Thoracic aorta (tissue), 2 donors: ENCODE data around the gene PRSS33. TPM values are rescaled to one million over a fixed set of nuclear protein-coding genes. Genes with fewer than 3 reads are reported as not detected.

Experiments
- ATAC-seq: fragments of 150-250 bp; one replicate; pipeline ENCODE4 v1.8.0; 2017; ENCODE audit warnings: low read depth; ENCODE audit not compliant: insufficient number of reproducible peaks, low FRiP score
- DNase-seq: peaks from one replicate; pipeline ENCODE4 v3.0.0-alpha.2; 2020; ENCODE audit warnings: low spot score
- H3K27ac ChIP-seq, 2 donors: fragments of 200-600 bp; sonication (generic); 1 replicate in 1 of 2; 2 replicates in 1 of 2; pipeline ENCODE4 v1.5.1; 2016; ENCODE audit warnings: mild to moderate bottlenecking in 2 of 2, moderate library complexity in 2 of 2
- H3K27me3 ChIP-seq: fragments of 200-600 bp; sonication (generic); replicated peaks from 2 replicates; pipeline ENCODE4 v1.6.0; 2016; ENCODE audit warnings: mild to moderate bottlenecking; ENCODE audit not compliant: insufficient read depth
- H3K36me3 ChIP-seq: fragments of 200-600 bp; sonication (generic); one replicate; pipeline ENCODE4 v1.5.1; 2016
- H3K4me1 ChIP-seq, 2 donors: fragments of 200-600 bp; sonication (generic); 1 replicate in 1 of 2; 2 replicates in 1 of 2; pipeline versions ENCODE4 v1.5.1 to v1.6.0; 2016; ENCODE audit warnings: low read depth in 2 of 2, mild to moderate bottlenecking in 1 of 2; ENCODE audit not compliant: control insufficient read depth in 1 of 2
- H3K4me3 ChIP-seq: fragments of 200-600 bp; sonication (generic); 2 replicates; pipeline ENCODE4 v1.5.1; 2016; ENCODE audit warnings: mild to moderate bottlenecking
- H3K9me3 ChIP-seq: fragments of 200-600 bp; sonication (generic); 2 replicates; pipeline ENCODE4 v1.5.1; 2016
- total RNA-seq, 2 donors: library from RNA; depleted of rRNA; stranded (reverse); fragments of >200 nt; gene quantifications; one replicate each; pipeline versions ENCODE4 v1.1.0 to v1.2.3, GENCODE V29; 2016
- TF ChIP-seq, protein P1 (sequence below): fragments of 200-600 bp; sonication (generic); IDR thresholded peaks from one replicate; pipeline ENCODE4 v1.5.1; 2019; ENCODE audit warnings: antibody characterized with exemption

The PRSS33 gene
- total RNA-seq, 2 donors from 2014 or later = not detected

DNA sequence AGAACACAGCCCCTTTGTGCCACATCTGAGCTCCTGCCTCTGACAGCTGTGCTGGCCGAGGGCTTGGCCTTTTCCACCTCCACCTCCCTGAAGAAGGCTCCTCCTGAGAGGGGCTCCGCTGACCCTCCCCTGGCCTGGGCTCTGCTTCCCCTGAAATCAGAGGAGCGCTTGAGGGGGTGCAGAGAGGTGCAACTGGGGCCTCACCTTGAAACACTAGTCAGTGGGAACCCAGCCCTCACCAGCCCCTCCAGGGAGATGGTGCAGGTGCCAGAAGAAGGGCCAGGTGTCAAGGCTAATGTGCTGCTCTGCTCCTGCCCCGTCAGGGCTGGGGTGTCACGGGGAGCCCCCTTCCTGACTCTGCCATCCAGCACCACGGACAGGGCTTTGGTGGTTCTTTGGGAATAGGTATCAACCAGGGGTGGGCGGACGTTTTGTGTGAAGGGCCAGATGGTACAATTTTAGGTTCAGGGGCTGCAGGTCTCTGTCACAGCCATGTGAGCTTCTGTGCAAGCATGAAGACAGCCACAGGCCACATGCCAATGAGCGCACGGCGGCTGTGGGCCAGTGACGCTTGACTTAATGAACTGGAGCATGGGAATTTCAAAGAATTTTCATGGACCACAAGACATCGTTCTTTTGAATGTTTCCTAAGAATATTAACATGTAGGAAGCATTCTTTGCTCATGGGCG, 40.6 kb upstream of the PRSS33 start:
- H3K4me3 ChIP-seq = no peak overlapping the region
- no peaks in the 10 kb centered on the region for H3K4me1 ChIP-seq
- DNase-seq (no peak), ATAC-seq (no peak)
- TF ChIP-seq, protein P1, sequence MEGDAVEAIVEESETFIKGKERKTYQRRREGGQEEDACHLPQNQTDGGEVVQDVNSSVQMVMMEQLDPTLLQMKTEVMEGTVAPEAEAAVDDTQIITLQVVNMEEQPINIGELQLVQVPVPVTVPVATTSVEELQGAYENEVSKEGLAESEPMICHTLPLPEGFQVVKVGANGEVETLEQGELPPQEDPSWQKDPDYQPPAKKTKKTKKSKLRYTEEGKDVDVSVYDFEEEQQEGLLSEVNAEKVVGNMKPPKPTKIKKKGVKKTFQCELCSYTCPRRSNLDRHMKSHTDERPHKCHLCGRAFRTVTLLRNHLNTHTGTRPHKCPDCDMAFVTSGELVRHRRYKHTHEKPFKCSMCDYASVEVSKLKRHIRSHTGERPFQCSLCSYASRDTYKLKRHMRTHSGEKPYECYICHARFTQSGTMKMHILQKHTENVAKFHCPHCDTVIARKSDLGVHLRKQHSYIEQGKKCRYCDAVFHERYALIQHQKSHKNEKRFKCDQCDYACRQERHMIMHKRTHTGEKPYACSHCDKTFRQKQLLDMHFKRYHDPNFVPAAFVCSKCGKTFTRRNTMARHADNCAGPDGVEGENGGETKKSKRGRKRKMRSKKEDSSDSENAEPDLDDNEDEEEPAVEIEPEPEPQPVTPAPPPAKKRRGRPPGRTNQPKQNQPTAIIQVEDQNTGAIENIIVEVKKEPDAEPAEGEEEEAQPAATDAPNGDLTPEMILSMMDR = no peak
- no peaks in the 10 kb centered on the region for H3K9me3 ChIP-seq
- H3K36me3 ChIP-seq = no peaks in the 10 kb centered on the region
- no peak overlapping the region for H3K27ac ChIP-seq
- H3K27me3 ChIP-seq = no peaks in the 10 kb centered on the region

DNA sequence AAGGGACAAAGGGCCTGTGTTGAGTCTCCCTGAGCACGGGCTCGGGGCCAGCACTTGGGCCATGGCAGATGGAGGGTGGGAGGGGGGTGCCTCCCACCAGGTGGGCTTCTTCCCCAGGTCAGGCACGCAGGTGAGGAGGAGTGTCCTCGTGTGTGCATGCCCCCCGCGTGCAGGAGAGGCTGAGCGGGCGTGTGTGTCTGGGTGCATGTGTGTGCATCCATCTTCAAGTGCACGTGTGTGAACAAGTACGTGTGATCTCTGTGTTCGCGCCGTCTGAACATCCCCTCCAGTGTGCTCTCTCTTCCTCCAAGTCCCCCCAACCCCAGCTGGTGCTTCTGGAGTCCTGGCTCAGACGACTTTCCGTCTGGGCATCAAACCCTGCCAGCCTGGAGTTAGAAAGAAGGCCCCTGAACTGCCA, 40.0 kb upstream of the PRSS33 start:
- Histone ChIP-seq H3K27me3 (no peaks in the 10 kb centered on the region), H3K36me3 (no peaks in the 10 kb centered on the region), H3K27ac (no peak overlapping the region), H3K9me3 (no peaks in the 10 kb centered on the region), H3K4me1 (no peaks in the 10 kb centered on the region), H3K4me3 (no peak overlapping the region)
- DNase-seq (no peak), ATAC-seq (no peak)
- TF ChIP-seq, protein P1 = no peak

DNA sequence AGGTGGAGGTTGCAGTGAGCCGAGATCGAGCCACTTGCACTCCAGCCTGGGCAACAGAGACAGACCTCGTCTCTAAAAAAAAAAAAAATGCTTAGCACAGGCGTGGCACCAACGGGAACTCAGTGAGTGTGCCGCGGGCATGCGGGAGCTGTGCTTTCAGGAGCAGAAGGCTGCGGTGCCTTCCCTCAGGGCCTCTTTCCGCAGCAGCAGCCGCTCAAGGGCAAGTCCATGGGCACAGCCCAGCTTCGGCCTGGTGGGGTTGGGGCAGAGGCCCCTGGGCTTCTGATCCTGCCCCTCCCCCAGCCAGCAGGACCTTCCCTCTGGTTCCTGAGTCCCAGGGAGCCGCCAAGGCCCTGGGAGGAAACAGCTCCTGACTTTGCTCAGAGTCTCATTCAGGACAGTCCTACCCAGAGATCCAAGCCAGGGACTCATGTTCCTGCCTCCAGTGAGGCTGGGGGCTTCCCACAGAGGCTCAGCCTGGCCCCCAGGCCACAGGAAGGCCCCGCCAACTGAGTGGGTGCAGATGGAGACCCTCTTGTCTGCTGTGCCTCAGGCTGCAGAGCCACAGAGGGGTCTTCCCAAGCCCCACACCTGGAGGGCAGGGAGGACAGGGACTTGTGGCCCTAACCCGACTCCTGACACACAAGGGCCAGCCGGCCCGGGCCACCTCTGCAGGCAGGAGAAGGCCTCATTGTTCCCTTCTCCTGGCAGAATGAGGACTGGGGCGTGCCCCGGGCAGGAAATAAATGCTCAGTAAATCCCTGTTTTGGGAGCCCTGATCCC, 39.4 kb upstream of the PRSS33 start:
- H3K27ac ChIP-seq = no peak overlapping the region
- no peaks in the 10 kb centered on the region for H3K4me1 ChIP-seq
- DNase-seq = no peak
- no peaks in the 10 kb centered on the region for H3K27me3 ChIP-seq
- H3K9me3 ChIP-seq = no peaks in the 10 kb centered on the region
- no peak for ATAC-seq
- H3K36me3 ChIP-seq = no peaks in the 10 kb centered on the region
- TF ChIP-seq, protein P1 = no peak
- no peak overlapping the region for H3K4me3 ChIP-seq

DNA sequence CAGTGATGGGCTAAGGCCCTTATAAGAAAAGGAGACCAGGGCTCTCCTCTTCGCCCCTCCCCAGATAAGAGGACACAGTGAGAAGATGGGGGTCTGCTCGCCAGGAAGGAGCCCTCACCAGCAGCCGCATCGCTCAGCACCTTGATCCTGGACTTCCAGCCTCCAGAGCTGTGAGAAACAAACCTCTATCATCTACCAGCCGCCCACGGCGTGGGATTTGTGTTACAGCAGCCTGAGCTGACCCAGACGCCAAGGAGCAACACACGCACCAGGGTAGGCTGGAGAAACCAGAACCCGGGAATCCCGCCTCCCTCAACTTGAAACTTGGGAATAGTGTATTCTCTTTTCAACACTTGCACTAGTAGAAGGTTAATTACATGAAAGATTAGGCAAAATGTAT, 38.5 kb upstream of the PRSS33 start:
- no peak for DNase-seq
- Histone ChIP-seq H3K4me3 (no peak overlapping the region), H3K9me3 (no peaks in the 10 kb centered on the region), H3K27ac (no peak overlapping the region), H3K27me3 (no peaks in the 10 kb centered on the region), H3K4me1 (no peaks in the 10 kb centered on the region), H3K36me3 (no peaks in the 10 kb centered on the region)
- TF ChIP-seq, protein P1 = no peak
- no peak for ATAC-seq

DNA sequence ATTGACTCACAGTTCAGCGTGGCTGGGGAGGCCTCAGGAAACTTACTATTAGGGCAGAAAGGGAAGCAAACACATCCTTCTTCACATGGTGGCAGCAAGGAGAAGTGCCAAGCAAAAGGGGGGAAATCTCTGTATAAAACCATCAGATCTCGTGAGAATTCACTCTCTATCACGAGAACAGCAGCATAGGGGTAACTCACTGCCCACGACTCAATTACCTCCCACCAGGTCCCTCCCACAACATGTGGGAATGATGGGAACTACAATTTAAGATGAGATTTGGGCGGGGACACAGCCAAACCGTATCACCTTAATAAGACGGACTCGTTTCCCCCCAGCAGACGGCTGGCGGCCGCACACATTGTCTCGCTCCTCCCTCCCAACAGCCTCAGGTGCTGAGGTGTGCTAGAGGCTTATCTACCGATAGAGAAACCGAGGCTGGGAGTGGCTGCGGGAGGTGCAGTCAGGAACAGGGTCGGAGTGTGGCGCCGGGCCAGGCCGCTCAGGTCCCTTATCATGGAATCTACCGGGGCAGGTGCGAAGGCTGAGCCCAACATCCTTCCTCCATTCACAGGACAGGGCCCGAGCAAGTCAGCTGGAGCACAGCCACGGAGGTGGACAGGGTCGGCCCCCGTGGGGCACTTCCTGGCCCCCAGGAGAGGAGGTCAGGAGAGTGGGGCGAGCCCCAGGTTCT, 37.8 kb upstream of the PRSS33 start:
- no peak overlapping the region for H3K27ac ChIP-seq
- no peak overlapping the region for H3K4me3 ChIP-seq
- H3K9me3 ChIP-seq = no peaks in the 10 kb centered on the region
- DNase-seq = no peak
- H3K4me1 ChIP-seq = no peaks in the 10 kb centered on the region
- no peaks in the 10 kb centered on the region for H3K36me3 ChIP-seq
- TF ChIP-seq, protein P1 = no peak
- H3K27me3 ChIP-seq = no peaks in the 10 kb centered on the region
- no peak for ATAC-seq
